ENCODE measurements around the gene ROBO3.

- no peak for TF ChIP-seq POLR2AphosphoS5 (IDR thresholded peaks at IDR 0.05)
- no peak for TF ChIP-seq POLR2A (IDR thresholded peaks at IDR 0.05)
Measured at GRCh38 chr11:124923296-124923695, 58.1 kb downstream of the ROBO3 start.
